T-helper 2 cell (primary cell): Measurements from ENCODE around the gene UBXN1.
A peak's percentile ranks its signal among the peaks of the same experiment; 100 is the strongest.
"Not testable (repeated sequence)": the region's sequence is repeated elsewhere in the genome, so short reads cannot be mapped to it uniquely, and the experiment has no call there.

Experiments
- DNase-seq, 5 experiments: peaks; one replicate each; pipeline versions ENCODE4 v3.0.0 to v3.0.0-alpha.2; 2012 to 2022

Gene UBXN1

DNA sequence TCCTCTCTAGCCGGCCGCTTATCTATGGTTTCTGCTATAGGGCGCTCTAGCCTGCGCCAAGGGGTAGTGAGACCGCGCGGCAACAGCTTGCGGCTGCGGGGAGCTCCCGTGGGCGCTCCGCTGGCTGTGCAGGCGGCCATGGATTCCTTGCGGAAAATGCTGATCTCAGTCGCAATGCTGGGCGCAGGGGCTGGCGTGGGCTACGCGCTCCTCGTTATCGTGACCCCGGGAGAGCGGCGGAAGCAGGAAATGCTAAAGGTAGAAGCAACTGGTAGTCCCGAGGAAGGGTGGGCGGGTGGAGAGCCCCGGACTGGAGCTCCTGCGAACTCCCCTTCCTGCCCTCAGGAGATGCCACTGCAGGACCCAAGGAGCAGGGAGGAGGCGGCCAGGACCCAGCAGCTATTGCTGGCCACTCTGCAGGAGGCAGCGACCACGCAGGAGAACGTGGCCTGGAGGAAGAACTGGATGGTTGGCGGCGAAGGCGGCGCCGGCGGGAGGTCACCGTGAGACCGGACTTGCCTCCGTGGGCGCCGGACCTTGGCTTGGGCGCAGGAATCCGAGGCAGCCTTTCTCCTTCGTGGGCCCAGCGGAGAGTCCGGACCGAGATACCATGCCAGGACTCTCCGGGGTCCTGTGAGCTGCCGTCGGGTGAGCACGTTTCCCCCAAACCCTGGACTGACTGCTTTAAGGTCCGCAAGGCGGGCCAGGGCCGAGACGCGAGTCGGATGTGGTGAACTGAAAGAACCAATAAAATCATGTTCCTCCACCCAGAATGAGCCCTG, 7.1 kb downstream of the UBXN1 start, which contains the start of the genes LBHD1 and UQCC3:
LBHD1 (minus strand) TSS at position 660 of the 782 bp plus-strand sequence. CDS start 2,236 bp downstream, outside the sequence.
UQCC3 (plus strand) TSS at position 66 of the 782 bp plus-strand sequence; CDS start at position 139, 73 bp downstream.
- peak; percentile 30 to 83 (median 60) for DNase-seq

DNA sequence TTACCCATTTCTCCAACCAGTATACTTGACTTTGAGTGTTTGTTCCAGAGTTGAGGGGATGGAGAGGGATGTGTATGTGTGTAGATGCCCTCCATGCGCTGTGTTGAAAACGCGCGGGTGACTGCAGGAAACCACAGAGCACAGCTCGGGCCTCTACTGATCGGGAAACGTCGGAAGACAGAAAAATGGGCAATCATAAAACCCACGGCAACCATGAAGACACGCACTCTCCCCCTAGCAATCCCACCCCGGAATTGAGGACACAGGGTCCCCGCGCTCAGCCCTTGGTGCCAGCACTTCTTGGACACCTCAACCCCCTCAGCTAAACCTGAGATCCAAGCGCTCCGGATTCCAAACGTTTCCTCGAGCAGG, 7.7 kb downstream of the UBXN1 start:
- DNase-seq, result peak in 3 of 5 experiments; percentile 27 to 71 (median 50)

DNA sequence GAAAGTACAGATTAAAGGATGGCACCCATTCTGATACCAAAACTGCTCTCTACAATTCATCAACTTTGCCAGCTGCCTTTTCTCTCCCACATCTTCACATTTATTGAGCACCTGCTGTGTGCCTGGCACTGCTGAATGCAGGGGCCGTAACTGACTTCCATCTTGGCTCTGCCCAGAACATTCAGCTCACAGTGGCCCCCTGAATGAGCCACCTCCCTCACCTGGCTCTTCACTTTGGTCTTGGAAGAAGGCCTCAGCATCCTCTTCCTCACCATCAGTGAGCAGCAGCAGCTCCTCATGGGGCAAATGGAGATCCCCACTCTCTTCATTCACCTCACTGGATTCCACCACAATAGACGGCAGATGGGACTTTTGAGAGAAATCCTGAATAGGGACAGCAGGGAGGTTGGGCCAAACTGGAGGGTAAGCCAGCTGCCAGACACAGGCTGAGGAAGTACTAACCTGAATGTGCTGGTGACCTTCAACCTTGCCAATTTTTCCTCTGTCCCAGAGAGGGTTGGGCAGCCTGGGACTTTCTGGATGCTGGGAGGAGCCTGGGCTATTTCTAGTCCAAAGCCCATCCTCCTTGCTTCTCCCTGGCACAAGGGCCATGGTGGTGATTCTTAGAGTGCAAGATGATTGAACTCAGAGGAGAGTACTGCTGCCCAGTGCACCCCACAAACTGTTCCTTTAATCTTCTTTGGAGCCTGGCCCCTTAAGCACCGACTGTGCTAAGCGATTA, 9.3 kb downstream of the UBXN1 start:
- DNase-seq, result no peak

DNA sequence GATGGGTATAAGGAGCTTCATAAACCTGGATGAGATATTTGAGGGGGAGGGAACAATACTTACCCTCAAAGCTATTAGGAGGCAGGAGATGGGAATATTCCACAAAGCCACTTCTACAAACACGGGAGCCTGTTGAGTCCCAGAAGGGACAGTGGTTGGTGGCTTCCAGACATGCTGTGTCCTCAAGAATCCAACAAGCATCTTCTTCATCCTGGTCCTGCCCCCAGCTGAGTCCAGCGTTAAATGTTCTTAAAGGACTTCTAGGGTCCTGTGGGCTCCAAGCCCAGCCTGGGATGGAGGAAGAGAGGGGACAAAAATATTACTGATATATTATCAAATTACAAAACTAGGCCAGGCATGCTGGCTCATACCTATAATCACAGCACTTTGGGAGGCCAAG, 11.4 kb downstream of the UBXN1 start:
- DNase-seq, result no peak

DNA sequence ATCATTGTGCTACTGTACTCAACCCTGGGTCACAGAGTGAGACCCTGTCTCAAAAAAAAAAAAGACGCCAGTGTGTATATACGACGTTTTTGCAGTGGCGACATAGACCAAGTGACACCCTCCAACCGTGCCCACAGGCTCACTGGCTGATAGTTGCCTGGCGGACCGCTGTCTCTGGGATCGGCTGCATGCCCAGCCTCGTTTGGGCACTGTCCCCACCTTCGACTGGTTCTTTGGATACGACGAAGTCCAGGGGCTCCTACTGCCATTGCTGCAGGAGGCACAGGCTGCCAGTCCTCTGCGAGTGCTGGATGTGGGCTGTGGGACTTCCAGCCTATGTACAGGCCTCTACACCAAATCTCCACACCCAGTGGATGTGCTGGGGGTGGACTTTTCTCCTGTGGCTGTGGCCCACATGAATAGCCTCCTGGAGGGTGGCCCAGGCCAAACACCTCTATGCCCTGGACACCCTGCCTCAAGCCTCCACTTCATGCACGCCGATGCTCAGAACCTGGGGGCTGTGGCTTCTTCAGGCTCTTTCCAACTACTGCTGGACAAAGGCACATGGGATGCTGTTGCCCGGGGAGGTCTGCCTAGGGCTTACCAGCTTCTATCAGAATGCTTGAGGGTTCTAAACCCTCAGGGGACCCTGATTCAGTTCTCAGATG, 12.5 kb downstream of the UBXN1 start:
- DNase-seq, result peak in 1 of 5 experiments; percentile 37

DNA sequence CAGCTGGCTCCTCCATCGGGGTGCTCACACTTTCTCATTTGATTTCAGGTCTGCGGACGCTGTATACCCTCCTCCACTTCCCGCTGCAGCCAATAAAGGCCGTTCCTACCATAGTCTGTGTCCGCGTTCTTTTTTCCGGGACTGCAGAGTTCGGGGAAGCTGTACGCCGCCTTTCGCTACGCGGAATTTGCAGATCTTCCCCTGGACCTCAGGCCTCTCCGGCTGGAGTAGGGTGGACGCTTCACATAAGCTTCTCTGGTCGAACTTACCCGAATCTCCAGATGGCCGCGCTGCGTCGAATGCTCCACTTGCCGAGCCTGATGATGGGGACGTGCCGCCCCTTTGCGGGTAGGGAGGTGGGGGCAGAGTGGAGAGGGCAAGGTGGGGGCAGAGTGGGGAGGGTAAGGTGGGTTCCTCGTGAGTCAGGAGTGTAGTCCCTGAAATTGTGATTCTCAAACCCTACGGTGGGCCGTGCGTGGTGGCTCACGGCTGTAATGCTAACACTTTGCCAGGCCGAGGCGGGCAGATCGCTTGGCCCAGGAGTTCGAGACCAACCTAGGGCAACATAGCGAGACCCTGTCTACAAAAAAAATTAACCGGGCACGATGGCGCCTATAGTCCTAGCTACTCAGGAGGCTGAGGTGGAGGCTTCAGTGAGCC, 13.1 kb downstream of the UBXN1 start:
- DNase-seq, result peak; percentile 21 to 78 (median 54)

DNA sequence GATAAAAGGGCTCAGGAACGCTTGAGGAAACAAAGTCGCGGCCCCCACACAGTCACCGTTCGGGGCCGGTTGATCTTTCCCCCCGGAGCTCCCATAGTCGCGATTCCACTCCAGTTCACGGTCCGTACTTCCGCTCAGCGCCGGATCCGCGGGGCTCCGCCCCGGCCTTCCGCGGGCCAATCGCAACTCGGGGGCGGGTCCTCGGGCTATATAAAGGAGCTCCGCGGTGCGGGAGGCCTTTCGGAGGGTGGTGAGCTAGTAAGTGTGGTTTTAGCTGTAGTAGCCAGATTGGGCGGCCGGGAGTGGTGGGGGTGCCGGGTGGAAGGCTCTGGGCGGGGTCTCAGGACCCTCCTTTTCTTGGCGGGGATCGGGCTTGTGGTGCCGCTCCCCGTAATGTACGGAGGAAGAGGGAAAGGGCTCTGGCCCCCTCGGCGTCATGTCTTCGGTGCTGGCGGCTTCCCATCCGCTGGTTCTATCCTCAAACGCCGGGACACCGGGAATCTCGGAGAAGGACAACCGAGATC, 13.7 kb downstream of the UBXN1 start, which contains the start of the genes C11orf98 and CSKMT:
C11orf98 (minus strand) TSS at position 136 of the 524 bp plus-strand sequence; CDS start at position 95, 41 bp downstream.
CSKMT (plus strand) TSS at position 238 of the 524 bp plus-strand sequence. CDS start 568 bp downstream, outside the sequence.
- DNase-seq, result peak; percentile 88 to 94 (median 93)

DNA sequence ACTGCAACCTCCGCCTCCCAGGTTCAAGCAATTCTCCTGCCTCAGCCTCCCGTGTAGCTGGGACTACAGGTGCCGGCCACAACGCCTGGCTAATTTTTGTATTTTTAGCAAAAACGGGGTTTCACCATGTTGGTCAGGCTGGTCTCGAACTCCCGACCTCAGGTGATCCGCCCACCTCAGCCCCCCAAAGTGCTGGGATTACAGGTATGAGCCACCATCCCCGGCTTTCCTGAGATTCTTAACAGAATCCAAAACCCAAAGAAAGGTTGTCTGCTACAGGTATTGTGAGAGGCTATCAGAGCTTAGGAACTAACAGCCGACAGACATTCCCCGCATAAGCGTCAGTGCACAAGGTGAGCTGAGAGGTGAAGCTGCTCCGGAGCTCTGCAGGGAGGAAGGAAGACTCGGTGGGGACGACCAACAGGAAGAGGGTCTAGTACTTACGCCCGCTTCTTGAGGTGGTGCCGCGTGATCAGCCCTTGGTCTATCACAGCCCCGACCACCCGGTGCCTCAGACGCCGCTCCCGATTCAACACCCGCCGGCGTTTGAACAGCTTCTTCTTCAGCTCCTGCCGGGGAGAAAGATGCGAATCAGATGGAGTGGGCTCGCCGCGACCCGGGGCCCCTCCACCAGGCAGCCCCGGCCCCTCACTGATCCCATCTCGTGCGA, 14.3 kb downstream of the UBXN1 start:
- peak in 3 of 5 experiments; percentile 28 to 82 (median 33) for DNase-seq

DNA sequence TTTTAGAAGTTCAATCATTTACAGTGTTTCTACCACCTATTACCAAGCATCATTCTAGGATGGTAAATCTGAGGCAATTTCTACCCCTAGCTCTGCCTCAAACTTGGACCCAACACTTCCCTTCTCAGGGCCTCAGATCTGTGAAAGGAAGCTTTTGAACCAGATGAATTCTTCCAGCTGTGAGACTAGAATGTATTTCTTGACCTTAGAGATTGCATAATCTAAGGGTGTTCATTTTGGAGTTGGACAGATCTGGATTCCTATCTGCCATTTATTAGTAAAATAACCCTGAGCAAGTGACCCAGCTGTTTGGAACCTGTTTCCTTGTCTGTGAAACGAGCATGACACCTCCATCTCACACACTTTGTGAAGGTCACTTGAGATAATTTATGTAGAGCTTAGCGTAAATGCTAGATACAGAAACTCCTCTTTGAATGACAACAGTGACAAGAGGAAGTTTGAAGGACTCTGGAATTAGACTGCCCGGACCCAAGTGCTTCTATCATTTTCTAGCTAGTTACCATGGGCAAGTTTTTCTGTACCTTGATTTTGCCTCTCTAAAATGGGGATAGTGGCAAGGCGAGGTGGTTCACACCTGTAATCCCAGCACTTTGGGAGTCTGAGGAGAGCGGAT, 22.0 kb downstream of the UBXN1 start:
- no peak for DNase-seq

DNA sequence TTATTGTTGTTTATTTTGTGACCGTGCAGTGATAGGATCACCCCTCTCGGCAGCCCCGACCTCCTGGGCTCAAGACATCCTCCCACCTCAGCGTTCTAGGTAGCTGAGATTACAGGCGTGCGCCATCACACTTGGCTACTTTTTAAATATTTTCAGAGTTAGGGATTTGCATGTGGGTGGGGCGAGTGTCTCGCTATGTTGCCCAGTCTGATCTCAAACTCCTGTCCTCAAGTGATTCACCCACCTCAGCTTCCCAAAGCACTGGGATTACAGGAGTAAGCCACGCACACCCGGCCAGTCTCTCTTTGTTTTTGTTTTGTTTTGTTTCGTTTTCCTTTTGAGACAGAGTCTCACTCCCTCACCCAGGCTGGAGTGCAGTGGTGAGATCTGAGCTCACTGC, 24.6 kb downstream of the UBXN1 start:
- DNase-seq, result no peak

DNA sequence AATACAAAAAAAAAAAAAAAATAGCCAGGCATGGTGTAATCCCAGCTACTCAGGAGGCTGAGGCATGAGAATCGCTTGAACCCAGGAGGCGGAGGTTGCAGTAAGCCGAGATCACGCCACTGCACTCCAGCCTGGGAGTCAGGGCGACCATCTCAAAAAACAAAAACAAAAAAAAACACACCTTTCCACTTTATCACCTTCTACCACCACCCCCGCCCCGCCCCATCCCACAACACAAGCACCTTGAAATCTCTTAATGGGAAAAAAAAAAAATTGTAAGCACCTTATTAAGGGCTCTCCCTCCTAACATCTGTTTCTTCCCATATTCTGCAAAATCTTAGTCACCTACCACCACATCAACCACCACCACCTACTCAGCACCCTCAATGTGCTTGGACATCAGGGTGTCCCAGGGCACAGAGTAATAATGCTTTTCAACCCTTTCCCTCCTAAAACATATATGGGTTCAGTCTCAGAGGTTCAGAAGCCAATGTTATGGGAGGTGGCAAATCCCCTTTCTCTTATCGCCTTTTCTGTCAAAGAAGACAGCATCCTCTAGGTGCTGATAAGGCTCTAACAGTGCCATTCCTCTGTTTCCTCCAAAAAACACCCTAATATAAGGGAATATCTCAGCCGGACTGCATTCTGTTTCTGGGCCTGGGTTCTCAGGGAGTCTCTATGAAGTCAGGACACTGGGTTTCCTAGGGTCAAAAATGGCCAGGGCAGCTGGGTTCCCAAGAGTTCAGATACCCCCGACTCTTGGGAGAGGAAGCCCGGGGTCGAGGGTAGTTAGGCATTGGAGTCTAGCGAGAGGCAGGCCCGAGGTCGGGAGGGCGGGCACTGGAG, 26.5 kb downstream of the UBXN1 start:
- DNase-seq, result peak in 1 of 5 experiments; percentile 30

DNA sequence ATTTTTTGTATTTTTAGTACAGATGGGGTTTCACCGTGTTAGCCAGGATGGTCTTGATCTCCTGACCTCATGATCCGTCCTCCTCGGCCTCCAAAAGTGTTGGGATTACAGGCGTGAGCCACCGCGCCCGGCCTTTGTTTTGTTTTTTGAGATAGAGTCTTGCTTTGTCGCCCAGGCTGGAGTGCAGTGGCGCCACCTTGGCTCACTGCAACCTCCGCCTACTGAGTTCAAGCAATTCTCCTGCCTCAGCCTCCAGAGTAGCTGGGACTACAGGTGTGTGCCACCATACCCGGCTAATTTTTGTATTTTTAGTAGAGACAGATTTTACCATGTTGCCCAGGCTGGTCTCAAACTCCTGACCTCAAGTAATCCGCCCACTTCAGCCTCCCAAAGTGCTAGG, 28.6 kb downstream of the UBXN1 start:
- not testable (repeated sequence) for DNase-seq

DNA sequence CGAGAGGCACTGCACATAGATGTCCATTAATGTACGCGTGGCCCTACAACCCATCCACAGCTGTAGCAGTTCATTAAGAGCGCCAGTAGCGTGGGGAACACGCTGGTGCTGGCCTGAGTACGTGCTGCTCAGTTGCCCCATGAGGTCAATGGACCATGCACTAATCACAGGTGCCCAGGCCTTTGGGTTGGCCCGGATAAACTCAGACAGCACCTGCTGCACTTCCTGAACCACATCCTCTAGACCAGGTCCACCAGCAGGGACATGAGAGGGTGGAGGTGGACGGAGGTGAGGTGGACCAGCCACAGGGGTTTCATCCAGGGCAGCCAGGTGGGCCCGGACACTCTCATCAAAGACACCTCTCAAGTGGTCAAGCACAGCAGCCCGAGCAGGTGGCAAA, 29.4 kb downstream of the UBXN1 start:
- no peak for DNase-seq

DNA sequence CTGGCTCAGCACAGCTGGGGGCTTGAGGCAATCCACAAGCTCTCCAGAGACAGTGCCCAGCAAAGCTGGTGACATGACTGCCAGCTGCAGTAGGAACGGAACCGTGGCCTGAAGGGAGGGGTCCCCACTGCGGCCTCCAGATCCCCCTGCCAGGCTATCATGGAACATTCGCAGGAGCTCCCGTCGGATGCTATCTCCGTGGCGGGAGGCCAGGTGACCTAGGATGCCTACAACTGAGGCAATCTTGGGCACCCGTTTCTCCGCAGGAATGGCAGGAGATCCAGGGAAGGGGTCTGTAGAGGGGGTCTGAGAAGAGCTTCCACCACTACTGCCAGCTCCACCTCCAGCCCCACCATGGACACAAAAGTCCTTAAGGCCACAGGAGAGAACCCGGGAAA, 29.9 kb downstream of the UBXN1 start:
- no peak for DNase-seq

DNA sequence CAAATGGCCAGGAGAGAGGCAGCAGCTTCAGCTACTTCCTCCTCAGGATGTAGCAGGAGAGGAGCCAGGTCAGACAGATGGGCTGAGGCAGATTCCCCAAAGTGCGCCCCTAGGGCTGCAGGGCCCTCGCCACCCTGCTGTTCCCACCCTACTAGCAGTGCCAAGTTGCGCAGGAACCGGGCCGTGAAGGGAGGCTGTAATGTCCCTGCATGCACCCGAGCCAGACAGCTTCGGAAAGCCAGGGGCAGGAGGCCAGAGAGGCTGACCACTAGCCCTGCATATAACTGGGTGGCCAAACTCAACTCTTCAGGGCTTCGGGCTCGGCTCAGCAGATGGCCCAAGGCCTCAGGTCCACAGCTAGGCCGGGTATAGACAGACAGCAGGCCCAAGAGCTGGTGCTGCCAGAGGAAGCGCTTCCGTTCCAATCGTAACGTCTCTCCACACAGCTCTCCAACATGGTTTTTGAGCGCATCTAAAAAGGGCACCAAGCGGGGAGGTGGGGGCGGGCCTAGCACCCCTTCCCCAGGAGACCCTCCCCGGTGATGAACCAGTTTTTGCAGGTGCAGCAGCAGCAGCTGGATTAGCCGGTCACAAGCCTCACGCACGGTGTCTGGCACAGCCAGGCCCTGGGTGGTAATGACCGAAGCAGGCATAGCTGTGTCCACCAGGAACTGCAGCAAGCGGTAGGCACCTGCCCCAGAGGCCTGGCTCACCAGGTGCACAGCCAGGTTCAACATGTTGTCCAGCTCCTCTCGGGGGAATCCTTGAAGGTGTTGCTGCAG, 30.5 kb downstream of the UBXN1 start:
- no peak for DNase-seq

DNA sequence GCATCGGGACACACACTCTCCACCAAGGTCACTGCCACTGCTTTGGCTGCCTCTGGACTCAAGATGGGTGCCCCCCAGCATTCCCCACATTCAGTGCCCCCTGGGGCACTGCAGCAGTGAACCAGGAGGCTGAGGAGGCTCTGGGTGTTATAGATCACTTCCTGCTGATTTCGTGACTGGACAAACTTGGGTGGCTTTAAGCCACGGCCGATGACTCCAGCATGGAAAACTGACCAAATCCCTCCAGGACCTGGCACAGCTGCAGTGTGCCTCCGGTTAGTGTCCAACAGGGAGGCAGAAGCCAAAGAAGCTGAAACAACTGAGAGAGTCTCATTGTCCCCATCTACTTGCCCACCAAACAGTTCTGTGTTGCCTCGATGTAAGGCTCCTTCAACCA, 31.3 kb downstream of the UBXN1 start:
- no peak for DNase-seq

DNA sequence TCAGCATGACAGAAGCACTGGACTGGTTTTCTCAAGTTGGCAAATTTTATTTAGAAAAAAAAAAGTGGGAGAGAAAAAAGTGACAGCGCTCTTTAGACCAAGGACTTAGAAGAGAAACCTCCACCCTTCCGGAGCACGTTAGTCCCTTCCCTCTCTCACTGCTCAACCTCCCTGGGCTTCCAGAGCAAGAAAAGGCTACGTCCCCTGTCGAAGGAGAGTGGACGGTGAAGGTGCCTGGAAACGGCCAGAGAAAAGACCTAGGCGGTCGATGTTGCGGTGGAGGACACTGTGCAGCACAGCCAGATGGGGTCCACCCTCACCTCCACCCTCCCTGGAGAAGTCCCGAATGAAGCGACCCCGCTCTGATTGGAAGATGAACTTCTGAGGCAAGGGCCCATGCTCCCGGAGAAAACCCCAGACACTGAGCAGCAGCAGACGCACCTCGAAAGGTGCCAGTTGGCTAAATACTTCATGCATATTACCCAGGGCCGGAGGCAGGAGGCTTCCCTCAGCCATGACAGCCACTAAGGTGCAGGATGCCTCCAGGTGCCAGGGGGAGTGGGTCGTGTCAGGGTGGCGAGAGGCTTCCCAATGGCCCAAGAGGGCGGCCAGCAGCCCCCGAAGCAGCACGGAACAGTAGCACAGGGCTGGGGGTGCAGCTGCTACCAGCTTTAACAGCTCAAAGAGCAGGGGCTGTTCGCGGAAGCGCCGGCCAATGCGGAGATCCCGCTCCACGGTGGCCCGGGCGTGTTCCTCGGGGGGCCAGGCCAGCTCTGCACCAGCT, 31.9 kb downstream of the UBXN1 start:
- no peak for DNase-seq
